Measurements from ENCODE around the gene ARFGAP1.

Gene ARFGAP1

GRCh38 chr20:63325554-63326313, 53.1 kb downstream of the ARFGAP1 start:
- DNase-seq (ENCODE audit: extremely low spot score) = no peak
- no peak for TF ChIP-seq CTCF (IDR thresholded peaks at IDR 0.05; ENCODE audit: control extremely low read depth, extremely low read depth, low read depth, missing control alignments)
- ChIA-PET CTCF (interaction anchor here (1.7 kb wide), 1 partner anchor 103 kb away, joined by 4 read pairs; no protein-coding TSS in a partner anchor), POLR2A (no interaction called here)

- CTCF ChIA-PET = interaction anchor here (1.0 to 1.7 kb wide), 3 partner anchors 12 to 103 kb away, joined by 3 to 4 read pairs (median 3); no protein-coding TSS in a partner anchor
- POLR2A ChIA-PET = no interaction called here
- DNase-seq (ENCODE audit: extremely low spot score) = no peak
- no peak for TF ChIP-seq CTCF (IDR thresholded peaks at IDR 0.05; ENCODE audit: control extremely low read depth, extremely low read depth, low read depth, missing control alignments)
Observed at GRCh38 chr20:63326314-63327230, 54.0 kb downstream of the ARFGAP1 start.

- TF ChIP-seq CTCF (IDR thresholded peaks at IDR 0.05; ENCODE audit: control extremely low read depth, extremely low read depth, low read depth, missing control alignments) = no peak
- no peak for DNase-seq (ENCODE audit: extremely low spot score)
- ChIA-PET POLR2A (no interaction called here), CTCF (interaction anchor here (1.0 to 1.7 kb wide), 3 partner anchors 11 to 104 kb away, joined by 3 to 4 read pairs (median 3); no protein-coding TSS in a partner anchor)
Observed at GRCh38 chr20:63327231-63327745, 54.7 kb downstream of the ARFGAP1 start.

GRCh38 chr20:63328026-63328700, 55.5 kb downstream of the ARFGAP1 start:
- CTCF ChIA-PET = interaction anchor here (1.3 kb wide), 1 partner anchor 10 kb away, joined by 3 read pairs; no protein-coding TSS in a partner anchor
- no peak for TF ChIP-seq CTCF (IDR thresholded peaks at IDR 0.05; ENCODE audit: control extremely low read depth, extremely low read depth, low read depth, missing control alignments)
- POLR2A ChIA-PET = no interaction called here
- no peak for DNase-seq (ENCODE audit: extremely low spot score)

- ChIA-PET CTCF (no interaction called here), POLR2A (no interaction called here)
- no peak for DNase-seq (ENCODE audit: extremely low spot score)
- no peak for TF ChIP-seq CTCF (IDR thresholded peaks at IDR 0.05; ENCODE audit: control extremely low read depth, extremely low read depth, low read depth, missing control alignments)
Observed at GRCh38 chr20:63328718-63329275, 56.2 kb downstream of the ARFGAP1 start.

Measured in GM10248 (cell line).